HepG2 (cell line): ENCODE measurements around the gene TXN2. TPM values are rescaled to one million over a fixed set of nuclear protein-coding genes. Genes with fewer than 3 reads are reported as not detected.

Source experiments
- FOXJ3 ChIP-seq: sonication (generic); formaldehyde crosslinking; IDR thresholded peaks from 2 replicates; pipeline ENCODE4 v1.4.0; 2020; ENCODE audit warnings: missing genetic modification reagents, mild to moderate bottlenecking, borderline replicate concordance
- HDAC2 ChIP-seq: sonication (generic); formaldehyde crosslinking; IDR thresholded peaks from 2 replicates; pipeline ENCODE4 v1.4.0; 2020; ENCODE audit warnings: missing genetic modification reagents
- ISX ChIP-seq: sonication (generic); formaldehyde crosslinking; conservative IDR thresholded peaks from 2 replicates; pipeline ENCODE4 v1.5.0; 2020; ENCODE audit warnings: missing genetic modification reagents
- KAT8 ChIP-seq: IDR thresholded peaks from 2 replicates; pipeline ENCODE4 v1.6.1; 2016; ENCODE audit warnings: missing genetic modification reagents, missing compliant biosample characterization
- NCOA5 ChIP-seq: sonication (generic); formaldehyde crosslinking; IDR thresholded peaks from 2 replicates; pipeline ENCODE4 v1.4.0; 2020; ENCODE audit warnings: missing genetic modification reagents
- REPIN1 ChIP-seq: sonication (generic); formaldehyde crosslinking; IDR thresholded peaks from 2 replicates; pipeline ENCODE4 v1.8.0; 2022; ENCODE audit warnings: missing genetic modification reagents, low read depth, mild to moderate bottlenecking, borderline replicate concordance
- SNAI1 ChIP-seq: sonication (generic); formaldehyde crosslinking; IDR thresholded peaks from 2 replicates; pipeline ENCODE4 v1.5.0; 2020; ENCODE audit warnings: mild to moderate bottlenecking, missing genetic modification reagents, borderline replicate concordance
- SSRP1 ChIP-seq: IDR thresholded peaks from 2 replicates; pipeline ENCODE4 v1.6.1; 2016; ENCODE audit warnings: control low read depth
- STAG1 ChIP-seq: sonication (generic); formaldehyde crosslinking; IDR thresholded peaks from 2 replicates; pipeline ENCODE4 v1.4.0; 2020; ENCODE audit warnings: missing genetic modification reagents
- TAF1 ChIP-seq: sonication (generic); formaldehyde crosslinking; IDR thresholded peaks from 2 replicates; pipeline ENCODE4 v1.4.0; 2020; ENCODE audit warnings: missing genetic modification reagents
- ZNF124 ChIP-seq: sonication (generic); formaldehyde crosslinking; IDR thresholded peaks from 2 replicates; pipeline ENCODE4 v1.4.0; 2020; ENCODE audit warnings: missing genetic modification reagents
- ZNF326 ChIP-seq: sonication (generic); formaldehyde crosslinking; IDR thresholded peaks from 2 replicates; pipeline ENCODE4 v1.4.0; 2020; ENCODE audit warnings: missing genetic modification reagents, borderline replicate concordance
- ZNF432 ChIP-seq: sonication (generic); formaldehyde crosslinking; IDR thresholded peaks from 2 replicates; pipeline ENCODE4 v1.5.0; 2020; ENCODE audit warnings: missing genetic modification reagents, mild to moderate bottlenecking, borderline replicate concordance
- ZNF543 ChIP-seq: sonication (generic); formaldehyde crosslinking; IDR thresholded peaks from 2 replicates; pipeline ENCODE4 v1.4.0; 2020; ENCODE audit warnings: mild to moderate bottlenecking, missing genetic modification reagents
- ZNF790 ChIP-seq: sonication (generic); formaldehyde crosslinking; IDR thresholded peaks from 2 replicates; pipeline ENCODE4 v1.8.0; 2022; ENCODE audit warnings: missing genetic modification reagents, mild to moderate bottlenecking, borderline replicate concordance
- polyA plus RNA-seq, 8 experiments: library from polyadenylated mRNA; depleted of rRNA in 3 of 8; stranded (reverse) in 7 of 8; unstranded in 1 of 8; fragments of >200 nt; fragmentation: Illumina TruSeq in 4 of 8; extraction: Trizol in 4 of 8; gene quantifications; 2 replicates each; pipeline versions ENCODE4 v1.2.1 to v1.2.3, GENCODE V29; 2011 to 2016; ENCODE audit warnings: low read depth in 4 of 8, missing spikeins in 1 of 8, mixed read lengths in 1 of 8; ENCODE audit not compliant: insufficient read depth in 1 of 8
- total RNA-seq, 5 experiments: library from RNA; depleted of rRNA; stranded (reverse); fragments of >200 nt; fragmentation: Illumina TruSeq; extraction: Trizol; gene quantifications; 2 replicates each; pipeline ENCODE4 v1.2.3, GENCODE V29; 2016; ENCODE audit warnings: low read depth in 1 of 5
- TF ChIP-seq, protein P1 (sequence below): sonication (generic); formaldehyde crosslinking; IDR thresholded peaks from 2 replicates; pipeline ENCODE4 v1.9.0; 2021; ENCODE audit warnings: mild to moderate bottlenecking, missing genetic modification reagents
- TF ChIP-seq, protein P2 (sequence below): sonication (generic); formaldehyde crosslinking; IDR thresholded peaks from 2 replicates; pipeline ENCODE4 v1.4.0; 2020; ENCODE audit warnings: missing genetic modification reagents, borderline replicate concordance
- TF ChIP-seq, protein P3 (sequence below): sonication (generic); formaldehyde crosslinking; IDR thresholded peaks from 2 replicates; pipeline ENCODE4 v1.4.0; 2020; ENCODE audit warnings: low read depth, mild to moderate bottlenecking, missing genetic modification reagents

The TXN2 gene
- total and polyA plus RNA-seq, 2 of the 13 experiments (the other 11 are each of a cell fraction or from before 2014, with no cell fraction given): 41.4 to 109 TPM

DNA sequence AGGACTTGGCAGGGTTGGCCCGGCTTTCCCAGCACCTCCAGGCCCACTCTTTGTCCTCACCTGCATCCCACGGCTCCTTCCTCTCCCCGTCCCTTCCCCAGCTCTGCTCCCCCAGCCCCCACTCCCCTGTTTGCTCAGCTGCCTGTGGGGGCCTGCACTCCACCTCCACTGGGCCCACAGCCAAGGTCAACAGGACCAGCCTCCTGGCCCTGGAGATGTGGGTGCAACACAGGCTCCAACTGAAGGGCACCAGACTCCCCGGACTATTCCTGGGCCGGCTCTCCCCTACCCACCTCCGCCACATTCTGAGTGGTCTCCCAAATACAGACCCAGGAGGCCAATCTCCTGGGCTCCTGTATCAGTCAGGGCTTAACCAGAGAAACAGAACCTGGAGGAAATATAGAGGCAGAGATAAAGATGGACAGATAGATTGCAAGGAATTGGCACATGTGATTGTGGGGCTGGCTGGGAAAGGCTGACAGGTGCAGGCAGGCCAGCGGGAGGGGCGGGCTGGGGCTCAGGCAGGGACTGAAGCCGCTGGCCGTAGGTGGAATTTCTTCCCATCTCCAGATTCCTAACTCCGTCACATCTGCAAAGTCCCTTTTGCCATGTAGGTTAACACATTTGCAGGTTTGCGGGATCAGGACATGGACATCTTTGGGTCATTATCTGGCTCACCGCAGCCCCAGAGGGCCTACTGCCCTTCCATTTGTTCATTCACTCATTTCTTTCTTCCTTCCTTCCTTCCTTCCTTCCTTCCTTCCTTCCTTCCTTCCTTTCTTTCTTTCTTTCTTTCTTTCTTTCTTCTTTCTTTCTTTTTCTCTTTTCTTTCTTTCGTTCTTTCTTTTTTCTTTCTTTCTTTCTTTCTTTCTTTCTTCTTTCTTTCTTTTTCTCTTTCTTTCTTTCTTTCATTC, 47.9 kb downstream of the TXN2 start (continued):
- TF ChIP-seq, protein P1, sequence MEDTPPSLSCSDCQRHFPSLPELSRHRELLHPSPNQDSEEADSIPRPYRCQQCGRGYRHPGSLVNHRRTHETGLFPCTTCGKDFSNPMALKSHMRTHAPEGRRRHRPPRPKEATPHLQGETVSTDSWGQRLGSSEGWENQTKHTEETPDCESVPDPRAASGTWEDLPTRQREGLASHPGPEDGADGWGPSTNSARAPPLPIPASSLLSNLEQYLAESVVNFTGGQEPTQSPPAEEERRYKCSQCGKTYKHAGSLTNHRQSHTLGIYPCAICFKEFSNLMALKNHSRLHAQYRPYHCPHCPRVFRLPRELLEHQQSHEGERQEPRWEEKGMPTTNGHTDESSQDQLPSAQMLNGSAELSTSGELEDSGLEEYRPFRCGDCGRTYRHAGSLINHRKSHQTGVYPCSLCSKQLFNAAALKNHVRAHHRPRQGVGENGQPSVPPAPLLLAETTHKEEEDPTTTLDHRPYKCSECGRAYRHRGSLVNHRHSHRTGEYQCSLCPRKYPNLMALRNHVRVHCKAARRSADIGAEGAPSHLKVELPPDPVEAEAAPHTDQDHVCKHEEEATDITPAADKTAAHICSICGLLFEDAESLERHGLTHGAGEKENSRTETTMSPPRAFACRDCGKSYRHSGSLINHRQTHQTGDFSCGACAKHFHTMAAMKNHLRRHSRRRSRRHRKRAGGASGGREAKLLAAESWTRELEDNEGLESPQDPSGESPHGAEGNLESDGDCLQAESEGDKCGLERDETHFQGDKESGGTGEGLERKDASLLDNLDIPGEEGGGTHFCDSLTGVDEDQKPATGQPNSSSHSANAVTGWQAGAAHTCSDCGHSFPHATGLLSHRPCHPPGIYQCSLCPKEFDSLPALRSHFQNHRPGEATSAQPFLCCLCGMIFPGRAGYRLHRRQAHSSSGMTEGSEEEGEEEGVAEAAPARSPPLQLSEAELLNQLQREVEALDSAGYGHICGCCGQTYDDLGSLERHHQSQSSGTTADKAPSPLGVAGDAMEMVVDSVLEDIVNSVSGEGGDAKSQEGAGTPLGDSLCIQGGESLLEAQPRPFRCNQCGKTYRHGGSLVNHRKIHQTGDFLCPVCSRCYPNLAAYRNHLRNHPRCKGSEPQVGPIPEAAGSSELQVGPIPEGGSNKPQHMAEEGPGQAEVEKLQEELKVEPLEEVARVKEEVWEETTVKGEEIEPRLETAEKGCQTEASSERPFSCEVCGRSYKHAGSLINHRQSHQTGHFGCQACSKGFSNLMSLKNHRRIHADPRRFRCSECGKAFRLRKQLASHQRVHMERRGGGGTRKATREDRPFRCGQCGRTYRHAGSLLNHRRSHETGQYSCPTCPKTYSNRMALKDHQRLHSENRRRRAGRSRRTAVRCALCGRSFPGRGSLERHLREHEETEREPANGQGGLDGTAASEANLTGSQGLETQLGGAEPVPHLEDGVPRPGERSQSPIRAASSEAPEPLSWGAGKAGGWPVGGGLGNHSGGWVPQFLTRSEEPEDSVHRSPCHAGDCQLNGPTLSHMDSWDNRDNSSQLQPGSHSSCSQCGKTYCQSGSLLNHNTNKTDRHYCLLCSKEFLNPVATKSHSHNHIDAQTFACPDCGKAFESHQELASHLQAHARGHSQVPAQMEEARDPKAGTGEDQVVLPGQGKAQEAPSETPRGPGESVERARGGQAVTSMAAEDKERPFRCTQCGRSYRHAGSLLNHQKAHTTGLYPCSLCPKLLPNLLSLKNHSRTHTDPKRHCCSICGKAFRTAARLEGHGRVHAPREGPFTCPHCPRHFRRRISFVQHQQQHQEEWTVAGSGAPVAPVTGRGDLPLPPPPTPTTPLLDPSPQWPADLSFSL (CRISPR knock-in tag): no peak
- 0 out of 2 replicates have a peak, but pooled peaks have one; percentile 14 for TF ChIP-seq STAG1 (CRISPR knock-in tag)
- TF ChIP-seq KAT8: peak; percentile 67
- TF ChIP-seq SNAI1 (CRISPR knock-in tag): no peak
- TF ChIP-seq, protein P2, sequence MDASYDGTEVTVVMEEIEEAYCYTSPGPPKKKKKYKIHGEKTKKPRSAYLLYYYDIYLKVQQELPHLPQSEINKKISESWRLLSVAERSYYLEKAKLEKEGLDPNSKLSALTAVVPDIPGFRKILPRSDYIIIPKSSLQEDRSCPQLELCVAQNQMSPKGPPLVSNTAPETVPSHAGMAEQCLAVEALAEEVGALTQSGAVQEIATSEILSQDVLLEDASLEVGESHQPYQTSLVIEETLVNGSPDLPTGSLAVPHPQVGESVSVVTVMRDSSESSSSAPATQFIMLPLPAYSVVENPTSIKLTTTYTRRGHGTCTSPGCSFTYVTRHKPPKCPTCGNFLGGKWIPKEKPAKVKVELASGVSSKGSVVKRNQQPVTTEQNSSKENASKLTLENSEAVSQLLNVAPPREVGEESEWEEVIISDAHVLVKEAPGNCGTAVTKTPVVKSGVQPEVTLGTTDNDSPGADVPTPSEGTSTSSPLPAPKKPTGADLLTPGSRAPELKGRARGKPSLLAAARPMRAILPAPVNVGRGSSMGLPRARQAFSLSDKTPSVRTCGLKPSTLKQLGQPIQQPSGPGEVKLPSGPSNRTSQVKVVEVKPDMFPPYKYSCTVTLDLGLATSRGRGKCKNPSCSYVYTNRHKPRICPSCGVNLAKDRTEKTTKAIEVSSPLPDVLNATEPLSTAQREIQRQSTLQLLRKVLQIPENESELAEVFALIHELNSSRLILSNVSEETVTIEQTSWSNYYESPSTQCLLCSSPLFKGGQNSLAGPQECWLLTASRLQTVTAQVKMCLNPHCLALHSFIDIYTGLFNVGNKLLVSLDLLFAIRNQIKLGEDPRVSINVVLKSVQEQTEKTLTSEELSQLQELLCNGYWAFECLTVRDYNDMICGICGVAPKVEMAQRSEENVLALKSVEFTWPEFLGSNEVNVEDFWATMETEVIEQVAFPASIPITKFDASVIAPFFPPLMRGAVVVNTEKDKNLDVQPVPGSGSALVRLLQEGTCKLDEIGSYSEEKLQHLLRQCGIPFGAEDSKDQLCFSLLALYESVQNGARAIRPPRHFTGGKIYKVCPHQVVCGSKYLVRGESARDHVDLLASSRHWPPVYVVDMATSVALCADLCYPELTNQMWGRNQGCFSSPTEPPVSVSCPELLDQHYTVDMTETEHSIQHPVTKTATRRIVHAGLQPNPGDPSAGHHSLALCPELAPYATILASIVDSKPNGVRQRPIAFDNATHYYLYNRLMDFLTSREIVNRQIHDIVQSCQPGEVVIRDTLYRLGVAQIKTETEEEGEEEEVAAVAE (CRISPR knock-in tag): no peak
- TF ChIP-seq TAF1 (CRISPR knock-in tag): peak; percentile 45
- TF ChIP-seq ZNF124 (CRISPR knock-in tag): no peak
- no peak for TF ChIP-seq ZNF543 (CRISPR knock-in tag)
- TF ChIP-seq SSRP1 (CRISPR knock-in tag): no peak
- peak; percentile 94 for TF ChIP-seq HDAC2 (CRISPR knock-in tag)
- no peak; the same call in 1 of the 2 replicates for TF ChIP-seq REPIN1
- TF ChIP-seq, protein P3, sequence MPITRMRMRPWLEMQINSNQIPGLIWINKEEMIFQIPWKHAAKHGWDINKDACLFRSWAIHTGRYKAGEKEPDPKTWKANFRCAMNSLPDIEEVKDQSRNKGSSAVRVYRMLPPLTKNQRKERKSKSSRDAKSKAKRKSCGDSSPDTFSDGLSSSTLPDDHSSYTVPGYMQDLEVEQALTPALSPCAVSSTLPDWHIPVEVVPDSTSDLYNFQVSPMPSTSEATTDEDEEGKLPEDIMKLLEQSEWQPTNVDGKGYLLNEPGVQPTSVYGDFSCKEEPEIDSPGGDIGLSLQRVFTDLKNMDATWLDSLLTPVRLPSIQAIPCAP: no peak
- TF ChIP-seq NCOA5 (CRISPR knock-in tag): no peak
- no peak for TF ChIP-seq FOXJ3 (CRISPR knock-in tag)
- no peak for TF ChIP-seq ZNF432 (CRISPR knock-in tag)
- no peak for TF ChIP-seq ZNF326 (CRISPR knock-in tag)
- no peak for TF ChIP-seq ZNF790 (CRISPR knock-in tag)
- TF ChIP-seq ISX (CRISPR knock-in tag): no peak
